Stimulated activated CD8-positive, alpha-beta memory T cell treated with anti-CD3 and anti-CD28 coated beads, Interleukin-15, amount 100 ng/mL, for 24 hours (primary cell): ENCODE data around the gene LARGE2.

Experiments
- DNase-seq: peaks from one replicate; pipeline ENCODE4 v3.0.0-alpha.2; 2020; ENCODE audit warnings: low read depth

Gene LARGE2

GRCh38 chr11:45964911-45965389 is 42.5 kb downstream of the LARGE2 start:
- no peak for DNase-seq

DNA sequence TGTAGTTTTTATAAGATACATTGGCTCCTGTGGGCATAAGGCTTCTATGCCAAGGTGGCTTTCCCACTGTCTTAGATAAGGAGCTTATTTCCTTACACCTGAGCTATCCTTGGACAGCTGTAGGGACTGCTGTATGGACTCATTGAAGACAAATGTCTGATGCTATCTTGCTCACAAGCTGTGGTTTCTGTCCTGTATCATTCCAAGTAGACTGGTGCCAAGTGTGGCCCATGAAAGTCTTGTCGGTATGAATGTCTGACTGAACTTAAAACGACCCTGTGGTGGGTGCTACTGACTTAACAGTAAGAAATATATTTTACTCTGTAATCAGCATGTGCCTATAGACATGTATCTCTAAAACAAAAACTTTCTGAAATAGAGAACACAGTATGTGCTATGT is 45.0 kb downstream of the LARGE2 start:
- no peak for DNase-seq

GRCh38 chr11:45968901-45969300 is 46.4 kb downstream of the LARGE2 start:
- DNase-seq, result no peak

DNA sequence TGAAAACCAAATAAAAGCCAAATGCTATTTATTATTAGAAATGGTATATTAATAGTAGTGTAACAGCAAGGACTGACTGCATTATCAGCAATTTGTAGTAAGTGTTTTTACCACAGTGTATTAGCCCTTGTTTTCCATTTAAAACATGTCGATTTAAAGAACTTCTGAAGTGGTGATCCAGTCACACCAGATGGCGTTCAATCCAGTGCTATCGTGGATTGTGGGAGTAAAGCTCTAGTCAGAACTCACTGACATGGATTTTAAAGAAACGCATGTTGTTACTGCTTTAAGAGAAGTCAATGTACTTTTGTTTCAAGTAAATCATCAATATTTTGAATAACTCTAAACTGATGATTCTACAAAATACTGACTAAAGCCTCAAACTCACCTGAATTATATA is 51.1 kb downstream of the LARGE2 start:
- DNase-seq, result no peak

DNA sequence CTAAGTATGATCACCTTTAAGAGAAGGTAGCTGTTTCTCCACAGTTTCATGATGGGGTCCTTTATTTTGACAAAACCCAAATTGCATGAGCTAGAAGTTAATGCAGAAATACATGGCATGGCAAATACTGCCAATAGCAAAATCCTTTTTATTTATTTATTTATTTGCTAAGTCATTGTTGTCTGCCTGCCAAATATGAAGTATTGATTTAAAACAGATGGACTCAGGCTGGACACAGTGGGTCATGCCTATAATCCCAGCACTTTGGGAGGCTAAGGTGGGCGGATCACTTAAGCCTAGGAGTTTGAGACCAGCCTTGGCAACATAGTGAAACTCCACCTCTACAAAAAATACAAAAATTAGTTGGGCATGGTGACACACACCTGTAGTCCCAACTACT is 52.4 kb downstream of the LARGE2 start:
- no peak for DNase-seq
